Naive thymus-derived CD4-positive, alpha-beta T cell (primary cell): ENCODE measurements around the gene SPAG5. TPM values are rescaled to one million over a fixed set of nuclear protein-coding genes. Genes with fewer than 3 reads are reported as not detected.
"Not testable (repeated sequence)": the region's sequence is repeated elsewhere in the genome, so short reads cannot be mapped to it uniquely, and the experiment has no call there.

ENCODE experiments used
- ATAC-seq: fragments of 150-1000 bp; cut with Tn5 transposase; 2 replicates; pipeline ENCODE4 v1.10.0; 2021; ENCODE audit warnings: mild to moderate bottlenecking, moderate library complexity
- CTCF ChIA-PET: fragments of 350-600 bp; sonication (Branson Sonifier 250); formaldehyde crosslinking; loops from one replicate; lab custom pipeline; 2021; ENCODE audit warnings: antibody characterized with exemption; lab: Charles Lee
- POLR2A ChIA-PET: fragments of 350-600 bp; sonication (Branson Sonifier 250); formaldehyde crosslinking; loops from one replicate; lab custom pipeline; 2021; ENCODE audit warnings: antibody characterized with exemption, inconsistent platforms; lab: Charles Lee
- DNase-seq, 9 donors: peaks; one replicate each; pipeline versions ENCODE4 v3.0.0 to v3.0.0-alpha.2; 2020 to 2022; ENCODE audit warnings: mixed read lengths in 1 of 9
- H3K27ac ChIP-seq: one replicate; pipeline ENCODE4 v1.7.0; 2013; ENCODE audit warnings: mild to moderate bottlenecking, low read depth, low read length, moderate library complexity
- H3K27me3 ChIP-seq, 2 donors: one replicate each; pipeline ENCODE4 v1.7.0; 2013; ENCODE audit warnings: low read length in 2 of 2, mild to moderate bottlenecking in 2 of 2, moderate library complexity in 2 of 2; ENCODE audit not compliant: control insufficient read depth in 2 of 2, insufficient read depth in 2 of 2
- H3K36me3 ChIP-seq, 3 experiments: 1 replicate in 2 of 3; 2 replicates in 1 of 3; pipeline ENCODE4 v1.7.0; 2013; ENCODE audit warnings: low read length in 3 of 3, mild to moderate bottlenecking in 3 of 3, moderate library complexity in 1 of 3; ENCODE audit not compliant: insufficient read depth in 3 of 3, control insufficient read depth in 2 of 3
- H3K4me1 ChIP-seq, 2 donors: one replicate each; pipeline ENCODE4 v1.7.0; 2013; ENCODE audit warnings: low read length in 2 of 2, mild to moderate bottlenecking in 2 of 2, moderate library complexity in 1 of 2; ENCODE audit not compliant: control insufficient read depth in 2 of 2, insufficient read depth in 2 of 2
- H3K4me3 ChIP-seq: 2 replicates; pipeline ENCODE4 v1.7.0; 2013; ENCODE audit warnings: mild to moderate bottlenecking, low read length
- H3K9me3 ChIP-seq, 3 experiments: 1 replicate in 2 of 3; 2 replicates in 1 of 3; pipeline ENCODE4 v1.7.0; 2013; ENCODE audit warnings: low read length in 3 of 3; ENCODE audit not compliant: control insufficient read depth in 2 of 3
- H3K27ac Mint-ChIP-seq, 9 donors: one replicate each; pipeline ENCODE4 v1.8.0; 2020 to 2022; ENCODE audit warnings: mixed read lengths in 9 of 9, mild to moderate bottlenecking in 8 of 9, moderate library complexity in 5 of 9, inconsistent platforms in 2 of 9
- H3K27me3 Mint-ChIP-seq, 5 donors: one replicate each; pipeline ENCODE4 v1.8.0; 2021 to 2022; ENCODE audit warnings: mixed read lengths in 5 of 5, mild to moderate bottlenecking in 1 of 5
- H3K36me3 Mint-ChIP-seq, 5 donors: one replicate each; pipeline ENCODE4 v1.8.0; 2020 to 2022; ENCODE audit warnings: mixed read lengths in 5 of 5, mild to moderate bottlenecking in 3 of 5, inconsistent platforms in 1 of 5
- H3K4me1 Mint-ChIP-seq, 7 donors: one replicate each; pipeline ENCODE4 v1.8.0; 2020 to 2022; ENCODE audit warnings: mixed read lengths in 7 of 7, mild to moderate bottlenecking in 3 of 7, inconsistent platforms in 1 of 7
- H3K4me3 Mint-ChIP-seq, 10 donors: one replicate each; pipeline ENCODE4 v1.8.0; 2020 to 2022; ENCODE audit warnings: mild to moderate bottlenecking in 10 of 10, mixed read lengths in 10 of 10, moderate library complexity in 6 of 10, inconsistent platforms in 2 of 10
- H3K9me3 Mint-ChIP-seq, 11 donors: one replicate each; pipeline ENCODE4 v1.8.0; 2020 to 2022; ENCODE audit warnings: mixed read lengths in 11 of 11, mild to moderate bottlenecking in 4 of 11, inconsistent platforms in 1 of 11, moderate library complexity in 1 of 11
- intact Hi-C, 2 donors: fragments of 100-400 bp; cut with micrococcal nuclease; formaldehyde crosslinking; loops; one replicate each; pipeline ENCODE4 v1.15.1; 2023
- polyA plus RNA-seq, 2 donors: library from polyadenylated mRNA; unstranded; fragments of 300-500 nt; fragmentation: Illumina TruSeq; gene quantifications; one replicate each; pipeline ENCODE4 v1.2.3, GENCODE V29; 2021
- total RNA-seq, 6 experiments: library from RNA in 5 of 6; stranded (reverse) in 5 of 6; gene quantifications; 1 replicate in 5 of 6; 2 replicates in 1 of 6; pipeline ENCODE4 v1.2.3 and lab custom pipeline; 2021 to 2026

Gene SPAG5
- total and polyA plus RNA-seq, 7 experiments from 2014 or later, result 1.6 to 95.3 (median 11.8) TPM

DNA sequence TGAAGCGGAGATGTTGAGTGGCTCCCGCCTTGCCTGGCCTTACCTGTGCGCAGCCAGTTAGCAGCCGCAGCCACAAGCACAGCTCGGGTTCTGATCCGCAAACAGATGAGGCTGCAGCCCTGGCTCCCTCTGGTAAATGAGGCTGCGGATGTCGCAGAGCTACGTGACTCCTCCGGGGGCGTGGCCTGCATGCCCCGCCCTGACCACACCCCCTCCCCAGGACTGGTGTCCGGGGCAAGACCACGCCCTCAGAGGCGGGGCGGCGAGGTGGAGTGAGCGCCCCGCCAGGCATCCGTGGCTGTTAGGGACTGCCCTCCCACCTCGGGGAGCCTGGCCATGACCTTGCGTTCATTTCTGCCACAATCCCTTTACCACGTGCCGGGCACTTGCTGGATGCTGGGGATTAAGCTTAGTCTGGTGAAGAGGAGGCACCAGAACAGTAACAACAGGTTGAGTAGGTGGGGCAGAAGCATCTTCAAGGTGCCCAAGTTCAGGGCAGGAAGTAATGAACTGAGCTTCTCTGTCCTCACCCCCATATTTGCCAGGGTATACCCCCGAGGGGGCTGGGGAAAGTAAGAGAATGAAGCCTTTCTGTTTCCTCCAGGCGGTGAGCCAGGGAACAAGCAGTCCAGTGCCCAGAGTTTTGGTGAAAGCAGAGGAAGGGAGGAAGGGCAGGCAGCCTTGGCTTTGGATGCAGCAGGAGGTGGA is 21.9 kb downstream of the SPAG5 start, which contains the start of gene ALDOC:
Gene ALDOC, minus strand, starts transcription at position 138 of the 708 bp plus-strand sequence. CDS start 1,363 bp downstream, outside the sequence.
- Histone ChIP-seq H3K4me3 (peak within 1 kb of the TSS; percentile 50), H3K36me3 (peaks cover 0 to 6% (median 0%) of the 10 kb centered on the region in 3 experiments), H3K27ac (peak within 1 kb of the TSS; percentile 52), H3K9me3 (no peaks in the 10 kb centered on the region), H3K4me1 (peaks cover 19 to 23% of the 10 kb centered on the region in 2 donors), H3K27me3 (no peaks in the 10 kb centered on the region)
- H3K4me1 Mint-ChIP-seq, result peaks cover 20 to 70% (median 38%) of the 10 kb centered on the region in 7 donors
- intact Hi-C loops, result loop anchor here (1.0 to 10.0 kb wide), 11 partner anchors 22 to 374 kb away; partner anchors contain the start of genes BLTP2 (in 2 of the 2), SDF2 (in 2 of the 2), SPAG5 (in 2 of the 2) and IFT20 (in 1 of the 2)
- DNase-seq (peak; percentile 95 to 99 (median 98)), ATAC-seq (peak; percentile 100)
- POLR2A ChIA-PET, result interaction anchor here (0.9 to 12.2 kb wide), 18 partner anchors 8 to 374 kb away, joined by 3 to 172 read pairs (median 4); partner anchors contain the start of genes BLTP2, IFT20, PHF12 and PROCA1
- peaks cover 0 to 37% (median 0%) of the 10 kb centered on the region in 5 donors for H3K36me3 Mint-ChIP-seq
- CTCF ChIA-PET, result interaction anchor here (1.0 to 1.1 kb wide), 2 partner anchors 9 to 29 kb away, joined by 3 read pairs; no protein-coding TSS in a partner anchor
- H3K9me3 Mint-ChIP-seq, result no peaks in the 10 kb centered on the region
- peak within 1 kb of the TSS; percentile 83 to 96 (median 86) for H3K4me3 Mint-ChIP-seq
- H3K27me3 Mint-ChIP-seq, result no peaks in the 10 kb centered on the region
- H3K27ac Mint-ChIP-seq, result peak within 1 kb of the TSS; percentile 79 to 95 (median 89)

DNA sequence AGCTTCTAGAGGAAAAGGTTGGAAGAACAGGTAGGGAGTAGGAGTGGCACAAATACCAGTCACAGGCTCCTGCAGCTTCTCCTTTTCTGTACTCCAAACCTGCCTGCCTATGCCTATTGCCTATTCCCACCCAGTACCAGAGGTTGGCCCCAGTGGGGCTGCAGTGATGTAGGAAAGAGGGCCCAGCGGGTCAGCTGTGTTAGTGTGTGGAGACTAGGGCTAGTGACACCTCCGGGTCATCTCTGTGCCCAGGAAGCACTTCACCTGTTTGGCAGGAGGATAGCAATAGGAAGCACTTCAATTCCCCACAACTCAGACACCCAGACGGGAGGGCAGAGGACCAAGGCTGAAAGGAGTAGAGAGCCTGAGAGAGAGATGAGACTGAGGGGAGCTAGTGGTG is 22.8 kb downstream of the SPAG5 start:
- DNase-seq, H3K9me3 ChIP-seq, H3K27me3 Mint-ChIP-seq, ATAC-seq, H3K27me3 ChIP-seq, H3K9me3 Mint-ChIP-seq, H3K4me3 ChIP-seq, CTCF ChIA-PET, H3K27ac ChIP-seq: not testable (repeated sequence)
- intact Hi-C loops, result loop anchor here (1.0 to 10.0 kb wide), 11 partner anchors 23 to 375 kb away; partner anchors contain the start of genes BLTP2 (in 2 of the 2), SDF2 (in 2 of the 2), IFT20 (in 1 of the 2) and PHF12 (in 1 of the 2)
- Mint-ChIP-seq H3K36me3 (peaks cover 0 to 37% (median 0%) of the 10 kb centered on the region in 5 donors), H3K27ac (peak overlapping the region; percentile 78 to 95 (median 89)), H3K4me1 (peaks cover 21 to 74% (median 42%) of the 10 kb centered on the region in 7 donors), H3K4me3 (peak overlapping the region; percentile 83 to 96 (median 86))
- POLR2A ChIA-PET, result interaction anchor here (1.0 to 12.2 kb wide), 13 partner anchors 16 to 240 kb away, joined by 3 to 172 read pairs (median 5); partner anchors contain the start of genes BLTP2, IFT20, PROCA1 and SPAG5
- Histone ChIP-seq H3K4me1 (peaks cover 20 to 24% of the 10 kb centered on the region in 2 donors), H3K36me3 (peaks cover 0 to 12% (median 0%) of the 10 kb centered on the region in 3 experiments)

DNA sequence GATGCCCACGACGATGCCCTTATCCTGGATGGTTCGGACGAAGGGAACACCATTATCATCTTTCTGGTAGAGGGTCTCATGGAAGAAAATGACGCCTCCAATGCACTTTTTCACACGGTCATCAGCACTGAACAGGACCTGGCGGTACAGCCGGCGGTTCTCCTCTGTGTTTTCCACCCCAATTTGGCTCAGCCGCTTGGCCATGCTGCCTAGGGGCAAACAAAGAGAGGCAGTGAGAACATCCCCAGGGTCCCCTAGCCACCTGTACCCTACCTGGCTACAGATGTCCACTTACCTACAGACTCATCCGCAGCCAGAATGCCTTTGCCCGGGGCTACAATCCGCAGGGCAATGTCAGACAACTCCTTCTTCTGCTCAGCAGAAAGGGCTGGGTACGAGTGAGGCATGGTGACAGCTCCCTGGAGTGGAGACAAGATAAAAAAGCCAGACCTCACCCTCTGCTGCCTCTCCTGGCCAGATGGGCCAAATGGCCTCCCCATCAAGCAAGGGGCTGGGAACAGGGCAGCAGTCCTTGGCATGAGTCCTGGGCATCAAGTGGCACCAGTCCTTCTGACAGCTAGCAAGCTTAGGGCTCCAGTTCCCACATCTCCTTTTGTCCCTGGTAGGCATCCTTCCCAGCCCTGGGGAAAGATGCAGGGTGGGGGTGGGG is 23.6 kb downstream of the SPAG5 start:
- Mint-ChIP-seq H3K4me3 (peak overlapping the region in 2 of 10 donors; percentile 83 to 96), H3K27me3 (no peaks in the 10 kb centered on the region), H3K9me3 (no peaks in the 10 kb centered on the region), H3K27ac (peak overlapping the region in 1 of 9 donors; percentile 8), H3K36me3 (peaks cover 0 to 34% (median 0%) of the 10 kb centered on the region in 5 donors), H3K4me1 (peaks cover 21 to 72% (median 46%) of the 10 kb centered on the region in 7 donors)
- H3K9me3 ChIP-seq, result no peaks in the 10 kb centered on the region
- H3K27me3 ChIP-seq, result no peaks in the 10 kb centered on the region
- intact Hi-C loops, result loop anchor here (5.0 to 10.0 kb wide), 4 partner anchors 37 to 200 kb away; partner anchors contain the start of genes BLTP2 (in 1 of the 2), RSKR (in 1 of the 2), SARM1 (in 1 of the 2) and SDF2 (in 1 of the 2)
- ChIA-PET CTCF (no interaction called here), POLR2A (interaction anchor here (1.0 to 12.2 kb wide), 6 partner anchors 13 to 29 kb away, joined by 3 to 172 read pairs (median 6); partner anchors contain the start of gene SPAG5)
- no peak for DNase-seq
- H3K4me1 ChIP-seq, result peaks cover 24% of the 10 kb centered on the region in 2 donors
- H3K27ac ChIP-seq, result no peak overlapping the region
- peaks cover 0 to 15% (median 0%) of the 10 kb centered on the region in 3 experiments for H3K36me3 ChIP-seq
- no peak overlapping the region for H3K4me3 ChIP-seq
- ATAC-seq, result no peak

DNA sequence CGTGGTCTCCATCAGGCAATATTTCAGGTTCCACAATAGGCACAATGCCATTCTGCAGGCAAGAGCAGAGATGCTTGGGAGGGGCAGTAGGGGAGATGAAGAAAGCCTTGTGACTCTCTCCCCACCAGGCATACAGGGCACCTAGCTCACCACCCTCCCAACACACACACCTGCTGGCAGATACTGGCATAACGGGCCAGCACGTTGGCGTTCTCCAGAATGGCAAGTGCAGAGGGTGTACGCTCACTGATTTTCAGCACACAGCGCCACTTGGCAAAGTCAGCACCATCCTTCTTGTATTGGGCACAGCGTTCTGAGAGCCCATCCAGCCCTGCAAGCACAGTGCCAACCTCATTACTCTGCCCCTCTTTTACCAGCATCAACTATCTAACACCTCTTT is 24.3 kb downstream of the SPAG5 start:
- Histone ChIP-seq H3K27me3 (no peaks in the 10 kb centered on the region), H3K4me1 (peaks cover 30 to 32% of the 10 kb centered on the region in 2 donors), H3K36me3 (peaks cover 0 to 15% (median 0%) of the 10 kb centered on the region in 3 experiments), H3K4me3 (no peak overlapping the region), H3K9me3 (no peaks in the 10 kb centered on the region), H3K27ac (no peak overlapping the region)
- Mint-ChIP-seq H3K27me3 (no peaks in the 10 kb centered on the region), H3K4me1 (peaks cover 29 to 71% (median 53%) of the 10 kb centered on the region in 7 donors), H3K4me3 (peak overlapping the region in 5 of 10 donors; percentile 6 to 96 (median 34)), H3K36me3 (peaks cover 0 to 38% (median 0%) of the 10 kb centered on the region in 5 donors), H3K9me3 (no peaks in the 10 kb centered on the region), H3K27ac (peak overlapping the region in 3 of 9 donors; percentile 12 to 67 (median 49))
- CTCF ChIA-PET, result no interaction called here
- DNase-seq, result peak in 2 of 9 donors; percentile 15 to 29
- intact Hi-C loops, result loop anchor here in 1 of 2 donors (10.0 kb wide), 1 partner anchor 200 kb away; the partner anchor contains the start of genes SARM1 and VTN
- POLR2A ChIA-PET, result interaction anchor here (1.0 to 12.2 kb wide), 4 partner anchors 12 to 23 kb away, joined by 4 to 172 read pairs (median 12); partner anchors contain the start of gene SPAG5
- ATAC-seq, result no peak

DNA sequence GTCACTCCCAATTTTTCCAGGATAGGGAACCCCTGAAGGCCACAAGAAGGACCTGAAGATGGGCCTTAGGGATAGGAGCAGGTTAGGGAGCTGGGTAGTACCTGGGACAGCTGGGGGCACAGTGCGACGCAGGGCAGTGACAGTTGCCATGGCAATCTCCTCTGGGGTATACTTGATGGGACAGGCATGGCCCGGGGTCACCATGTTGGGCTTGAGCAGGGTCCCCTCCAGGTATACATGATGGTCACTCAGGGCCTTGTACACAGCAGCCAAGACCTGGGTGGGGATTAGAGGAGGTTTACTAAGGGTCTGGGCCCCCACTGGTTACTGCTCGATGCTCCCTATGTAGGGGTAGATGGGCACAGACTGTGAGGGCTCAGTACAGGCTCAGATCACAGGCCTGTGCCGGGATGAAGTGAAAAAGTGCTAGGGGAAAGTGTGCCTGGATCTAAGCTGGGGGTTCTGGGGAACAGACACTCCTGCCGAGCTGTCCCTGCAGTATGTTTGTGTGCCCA is 24.8 kb downstream of the SPAG5 start:
- ATAC-seq, result no peak
- Histone ChIP-seq H3K4me3 (no peak overlapping the region), H3K27ac (no peak overlapping the region), H3K36me3 (peaks cover 0 to 15% (median 0%) of the 10 kb centered on the region in 3 experiments), H3K27me3 (no peaks in the 10 kb centered on the region), H3K4me1 (peaks cover 32 to 33% of the 10 kb centered on the region in 2 donors), H3K9me3 (no peaks in the 10 kb centered on the region)
- H3K4me1 Mint-ChIP-seq, result peaks cover 31 to 69% (median 56%) of the 10 kb centered on the region in 7 donors
- peak overlapping the region in 4 of 9 donors; percentile 4 to 67 (median 53) for H3K27ac Mint-ChIP-seq
- no peaks in the 10 kb centered on the region for H3K9me3 Mint-ChIP-seq
- H3K4me3 Mint-ChIP-seq, result peak overlapping the region in 5 of 10 donors; percentile 6 to 61 (median 34)
- ChIA-PET POLR2A (interaction anchor here (0.7 to 12.2 kb wide), 3 partner anchors 11 to 23 kb away, joined by 3 to 172 read pairs (median 17); partner anchors contain the start of gene SPAG5), CTCF (interaction anchor here (1.1 kb wide), 1 partner anchor 25 kb away, joined by 4 read pairs; no protein-coding TSS in a partner anchor)
- H3K36me3 Mint-ChIP-seq, result peaks cover 0 to 38% (median 0%) of the 10 kb centered on the region in 5 donors
- no peak for DNase-seq
- intact Hi-C loops, result loop anchor here in 1 of 2 donors (10.0 kb wide), 1 partner anchor 199 kb away; the partner anchor contains the start of genes SARM1 and VTN
- no peaks in the 10 kb centered on the region for H3K27me3 Mint-ChIP-seq
